Kidney (tissue), 14 donors: ENCODE measurements around the gene MYO1D. TPM values are rescaled to one million over a fixed set of nuclear protein-coding genes. Genes with fewer than 3 reads are reported as not detected.
A peak's percentile ranks its signal among the peaks of the same experiment; 100 is the strongest.

Experiments used
- DNase-seq, 5 donors: peaks; one replicate each; pipeline ENCODE4 v3.0.0-alpha.2; 2013 to 2020
- FAIRE-seq: peaks from 2 replicates; lab custom pipeline; 2012; peaks lifted over from hg19 to GRCh38; lab: Jason Lieb, UNC
- H3K27ac ChIP-seq, 2 donors: one replicate each; pipeline ENCODE4 v1.7.0; 2013; ENCODE audit warnings: low read depth in 2 of 2, low read length in 2 of 2, inconsistent platforms in 1 of 2
- H3K27me3 ChIP-seq: one replicate; pipeline ENCODE4 v1.7.1; 2013; ENCODE audit warnings: low read length, inconsistent platforms; ENCODE audit not compliant: control insufficient read depth, insufficient read depth
- H3K36me3 ChIP-seq, 3 donors: one replicate each; pipeline versions ENCODE4 v1.7.0 to v1.7.1; 2013; ENCODE audit warnings: low read length in 3 of 3, control low read depth in 1 of 3, inconsistent platforms in 1 of 3; ENCODE audit not compliant: insufficient read depth in 3 of 3, control insufficient read depth in 2 of 3
- H3K4me1 ChIP-seq, 3 donors: one replicate each; pipeline versions ENCODE4 v1.7.0 to v1.7.1; 2013; ENCODE audit warnings: low read length in 3 of 3, inconsistent platforms in 1 of 3, low read depth in 1 of 3; ENCODE audit not compliant: control insufficient read depth in 2 of 3, insufficient read depth in 2 of 3
- H3K4me3 ChIP-seq, 3 donors: one replicate each; pipeline versions ENCODE4 v1.7.0 to v1.8.1; 2013; ENCODE audit warnings: low read length in 3 of 3, control low read depth in 1 of 3, inconsistent platforms in 1 of 3
- H3K9ac ChIP-seq, 3 donors: one replicate each; pipeline versions ENCODE4 v1.7.0 to v1.7.1; 2013; ENCODE audit warnings: low read length in 3 of 3, control low read depth in 1 of 3, inconsistent platforms in 1 of 3
- H3K9me3 ChIP-seq, 3 donors: one replicate each; pipeline versions ENCODE4 v1.7.0 to v1.7.1; 2013; ENCODE audit warnings: low read length in 3 of 3, control low read depth in 1 of 3, inconsistent platforms in 1 of 3; ENCODE audit not compliant: control insufficient read depth in 2 of 3, insufficient read depth in 1 of 3
- intact Hi-C: fragments of 100-400 bp; cut with DNase I; formaldehyde crosslinking; loops from one replicate; pipeline ENCODE4 v1.11.1; 2022
- polyA plus RNA-seq: library from polyadenylated mRNA; stranded (reverse); fragments of 350-450 nt; fragmentation: Illumina TruSeq; extraction: RNeasy Lipid Tissue Mini Kit (QIAGEN cat#74804); gene quantifications from one replicate; pipeline ENCODE4 v1.2.3, GENCODE V29; 2014; ENCODE audit warnings: low read depth, low replicate concordance; ENCODE audit not compliant: insufficient read depth
- total RNA-seq: library from RNA; stranded (reverse); fragmentation: NEBNext Ultra II Directional; extraction: Animal tissue kit (Norgen Biotek cat#: 25700); gene quantifications from one replicate; pipeline ENCODE4 v1.2.1, GENCODE V29; 2021
- TF ChIP-seq, protein P1 (sequence below): IDR thresholded peaks from 3 replicates; pipeline ENCODE4 v1.5.1; 2012; ENCODE audit warnings: mild to moderate bottlenecking, moderate library complexity, borderline replicate concordance; ENCODE audit not compliant: insufficient read depth; ENCODE audit errors: extremely low read depth
- donor health status: control.
- donor health status: control.
- donor health status: control.
- donor health status: control.
- donor health status: control.
- donor health status: DM: yes; HTN: yes; CAD: no.
- donor health status: Normal renal cell carcinoma (clear cell type).

Gene MYO1D
- total and polyA plus RNA-seq, 2 donors from 2014 or later = 21.1 to 99.9 TPM

DNA sequence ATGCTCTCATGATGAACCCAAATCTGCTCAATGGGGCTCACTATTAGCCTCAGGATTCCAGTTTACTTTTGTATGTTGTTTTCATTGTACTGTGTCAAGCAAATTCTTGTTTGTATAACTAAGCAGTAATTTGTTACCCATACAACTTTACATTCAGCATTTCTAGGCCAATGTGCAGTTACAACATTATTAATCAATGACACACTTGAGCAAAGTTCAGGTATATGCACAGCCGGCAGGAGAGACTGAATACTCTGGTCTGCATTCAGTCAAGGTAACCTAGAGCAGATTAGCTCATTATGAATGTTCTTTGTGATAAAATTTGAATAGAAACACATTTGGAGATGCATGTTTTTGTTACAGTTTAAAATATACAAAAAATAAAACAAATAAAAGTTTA, 2.2 kb upstream of the MYO1D start:
- no peak overlapping the region for H3K9ac ChIP-seq
- no peaks in the 10 kb centered on the region for H3K27me3 ChIP-seq
- H3K4me1 ChIP-seq = no peaks in the 10 kb centered on the region
- no peaks in the 10 kb centered on the region for H3K9me3 ChIP-seq
- intact Hi-C loops = loop anchor here (10.0 kb wide), 1 partner anchor 94 kb away; no protein-coding TSS in a partner anchor
- H3K4me3 ChIP-seq = no peak overlapping the region
- FAIRE-seq (no peak), DNase-seq (no peak)
- TF ChIP-seq, protein P1, sequence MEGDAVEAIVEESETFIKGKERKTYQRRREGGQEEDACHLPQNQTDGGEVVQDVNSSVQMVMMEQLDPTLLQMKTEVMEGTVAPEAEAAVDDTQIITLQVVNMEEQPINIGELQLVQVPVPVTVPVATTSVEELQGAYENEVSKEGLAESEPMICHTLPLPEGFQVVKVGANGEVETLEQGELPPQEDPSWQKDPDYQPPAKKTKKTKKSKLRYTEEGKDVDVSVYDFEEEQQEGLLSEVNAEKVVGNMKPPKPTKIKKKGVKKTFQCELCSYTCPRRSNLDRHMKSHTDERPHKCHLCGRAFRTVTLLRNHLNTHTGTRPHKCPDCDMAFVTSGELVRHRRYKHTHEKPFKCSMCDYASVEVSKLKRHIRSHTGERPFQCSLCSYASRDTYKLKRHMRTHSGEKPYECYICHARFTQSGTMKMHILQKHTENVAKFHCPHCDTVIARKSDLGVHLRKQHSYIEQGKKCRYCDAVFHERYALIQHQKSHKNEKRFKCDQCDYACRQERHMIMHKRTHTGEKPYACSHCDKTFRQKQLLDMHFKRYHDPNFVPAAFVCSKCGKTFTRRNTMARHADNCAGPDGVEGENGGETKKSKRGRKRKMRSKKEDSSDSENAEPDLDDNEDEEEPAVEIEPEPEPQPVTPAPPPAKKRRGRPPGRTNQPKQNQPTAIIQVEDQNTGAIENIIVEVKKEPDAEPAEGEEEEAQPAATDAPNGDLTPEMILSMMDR = no peak
- H3K36me3 ChIP-seq = no peaks in the 10 kb centered on the region
- H3K27ac ChIP-seq = no peak overlapping the region

- Histone ChIP-seq H3K36me3 (no peaks in the 10 kb centered on the region), H3K4me1 (no peaks in the 10 kb centered on the region), H3K9me3 (no peaks in the 10 kb centered on the region), H3K9ac (no peak overlapping the region), H3K4me3 (no peak overlapping the region), H3K27me3 (no peaks in the 10 kb centered on the region), H3K27ac (no peak overlapping the region)
- TF ChIP-seq, protein P1 = no peak
- FAIRE-seq (no peak), DNase-seq (no peak)
- intact Hi-C loops = loop anchor here (10.0 kb wide), 1 partner anchor 93 kb away; no protein-coding TSS in a partner anchor
These were observed 1.3 kb upstream of the MYO1D start for GRCh38 chr17:32878211-32878610.

DNA sequence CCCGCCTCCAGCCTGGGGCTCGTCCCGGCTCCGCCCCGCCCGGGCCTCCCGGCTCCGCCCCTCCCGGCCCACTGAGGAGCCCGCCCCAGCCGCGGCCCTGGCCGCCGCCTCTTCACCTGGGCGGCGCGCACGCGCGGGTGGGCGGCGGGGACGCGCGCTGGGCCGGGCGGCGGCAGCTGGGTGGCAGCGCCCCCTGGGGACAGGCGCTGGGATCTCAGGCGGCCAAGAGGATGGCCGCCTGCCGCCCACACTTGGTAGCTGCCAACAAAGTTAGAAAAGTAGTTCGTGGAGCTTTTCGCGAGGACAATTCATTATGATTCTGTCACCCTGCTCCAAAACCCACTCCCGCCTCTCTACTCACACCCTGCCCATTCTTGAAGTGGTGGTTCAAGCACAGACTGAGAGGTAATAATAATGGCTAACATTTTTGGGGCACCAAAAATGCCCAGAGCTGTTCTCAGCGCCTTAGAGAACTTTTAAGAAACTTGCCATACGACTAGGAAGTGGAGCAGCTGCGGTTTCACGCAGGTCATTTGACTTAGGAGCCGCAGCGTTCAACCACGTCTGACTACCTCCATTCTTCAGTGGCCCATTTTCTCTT, 340 bp upstream of the MYO1D start:
- no peaks in the 10 kb centered on the region for H3K27me3 ChIP-seq
- FAIRE-seq (no peak), DNase-seq (peak; percentile 93 to 98 (median 96))
- no peaks in the 10 kb centered on the region for H3K36me3 ChIP-seq
- H3K4me1 ChIP-seq = no peaks in the 10 kb centered on the region
- no peaks in the 10 kb centered on the region for H3K9me3 ChIP-seq
- peak overlapping the region in 1 of 2 donors; percentile 79 for H3K27ac ChIP-seq
- intact Hi-C loops = loop anchor here (10.0 kb wide), 1 partner anchor 92 kb away; no protein-coding TSS in a partner anchor
- peak overlapping the region; percentile 18 to 68 (median 53) for H3K9ac ChIP-seq
- H3K4me3 ChIP-seq = peak overlapping the region; percentile 49 to 73 (median 56)
- TF ChIP-seq, protein P1 = peak; percentile 90
